Progenitor cell of endocrine pancreas (in vitro differentiated cells): ENCODE measurements around the gene ATOSB. TPM values are rescaled to one million over a fixed set of nuclear protein-coding genes. Genes with fewer than 3 reads are reported as not detected.

Experiments used
- DNase-seq: peaks from one replicate; pipeline ENCODE4 v3.0.0; 2021; ENCODE audit warnings: low spot score; ENCODE audit not compliant: unreplicated experiment
- H3K27ac Mint-ChIP-seq: 2 replicates; pipeline ENCODE4 v1.8.0; 2021; ENCODE audit warnings: mild to moderate bottlenecking, moderate library complexity, mixed read lengths
- H3K27me3 Mint-ChIP-seq: 2 replicates; pipeline ENCODE4 v1.8.0; 2021; ENCODE audit warnings: mixed read lengths
- H3K36me3 Mint-ChIP-seq: 2 replicates; pipeline ENCODE4 v1.8.0; 2022; ENCODE audit warnings: mixed read lengths; ENCODE audit not compliant: insufficient read depth
- H3K4me1 Mint-ChIP-seq: 2 replicates; pipeline ENCODE4 v1.8.0; 2021; ENCODE audit warnings: low read depth, mixed read lengths
- H3K4me3 Mint-ChIP-seq: 2 replicates; pipeline ENCODE4 v1.8.0; 2021; ENCODE audit warnings: low read depth, mild to moderate bottlenecking, moderate library complexity, mixed read lengths
- H3K9me3 Mint-ChIP-seq: 2 replicates; pipeline ENCODE4 v1.8.0; 2021; ENCODE audit warnings: low read depth, mixed read lengths
- CTCF ChIP-seq: fragments of 200-600 bp; sonication (generic); IDR thresholded peaks from one replicate; pipeline ENCODE4 v1.5.0; 2021; ENCODE audit warnings: antibody characterized with exemption, mild to moderate bottlenecking; ENCODE audit not compliant: unreplicated experiment
- total RNA-seq: library from RNA; stranded (reverse); gene quantifications from 2 replicates; pipeline ENCODE4 v1.2.1, GENCODE V29; 2021

ATOSB gene
- total RNA-seq, 1 donor from 2014 or later, result 17.7 TPM

- H3K27ac Mint-ChIP-seq, result peak overlapping the region; percentile 86
- H3K9me3 Mint-ChIP-seq, result no peaks in the 10 kb centered on the region
- H3K36me3 Mint-ChIP-seq, result peaks cover 72% of the 10 kb centered on the region
- no peak overlapping the region for H3K4me3 Mint-ChIP-seq
- no peaks in the 10 kb centered on the region for H3K27me3 Mint-ChIP-seq
- no peak for TF ChIP-seq CTCF
- DNase-seq, result no peak
- no peaks in the 10 kb centered on the region for H3K4me1 Mint-ChIP-seq
Measured at GRCh38 chr9:35056571-35057270, 58.9 kb downstream of the ATOSB start.

GRCh38 chr9:35054871-35055644, 60.6 kb downstream of the ATOSB start:
- TF ChIP-seq CTCF, result no peak
- H3K27me3 Mint-ChIP-seq, result no peaks in the 10 kb centered on the region
- H3K27ac Mint-ChIP-seq, result no peak overlapping the region

GRCh38 chr9:35054185-35054835, 61.4 kb downstream of the ATOSB start:
- H3K27ac Mint-ChIP-seq, result no peak overlapping the region
- H3K4me3 Mint-ChIP-seq, result no peak overlapping the region
- DNase-seq, result no peak
- peaks cover 58% of the 10 kb centered on the region for H3K36me3 Mint-ChIP-seq
- no peaks in the 10 kb centered on the region for H3K9me3 Mint-ChIP-seq
- no peaks in the 10 kb centered on the region for H3K4me1 Mint-ChIP-seq
- no peaks in the 10 kb centered on the region for H3K27me3 Mint-ChIP-seq
- TF ChIP-seq CTCF, result no peak

More at GRCh38 chr9:35054871-35055644, 60.6 kb downstream of the ATOSB start:
- no peak overlapping the region for H3K4me3 Mint-ChIP-seq
- DNase-seq, result no peak
- no peaks in the 10 kb centered on the region for H3K4me1 Mint-ChIP-seq
- H3K9me3 Mint-ChIP-seq, result no peaks in the 10 kb centered on the region
- peaks cover 63% of the 10 kb centered on the region for H3K36me3 Mint-ChIP-seq

Other genes with a start within 250 kb of the ATOSB start
- 0.29 and 0.38 TPM in 2 replicates for gene PHF24, start 157.6 kb downstream of the ATOSB start, total RNA-seq
- 12.4 and 15.4 TPM in 2 replicates for gene DNAJB5, start 126.1 kb downstream of the ATOSB start, total RNA-seq
- gene VCP, start 43.2 kb downstream of the ATOSB start, total RNA-seq, result 320 and 326 TPM in 2 replicates
- 64.7 and 68.7 TPM in 2 replicates for gene FANCG, start 35.9 kb downstream of the ATOSB start, total RNA-seq
- gene PIGO, start 19.3 kb downstream of the ATOSB start, total RNA-seq, result 27.3 and 31.5 TPM in 2 replicates
- 120 and 121 TPM in 2 replicates for gene STOML2, start 12.7 kb downstream of the ATOSB start, total RNA-seq
- gene UNC13B, start 46.1 kb upstream of the ATOSB start, total RNA-seq, result 111 and 114 TPM in 2 replicates